ENCODE data around the gene NT5C3A. TPM values are rescaled to one million over a fixed set of nuclear protein-coding genes. Genes with fewer than 3 reads are reported as not detected.
A peak's percentile ranks its signal among the peaks of the same experiment; 100 is the strongest.

Gene NT5C3A
- total RNA-seq, 1 donor from 2014 or later = 30.9 TPM

DNA sequence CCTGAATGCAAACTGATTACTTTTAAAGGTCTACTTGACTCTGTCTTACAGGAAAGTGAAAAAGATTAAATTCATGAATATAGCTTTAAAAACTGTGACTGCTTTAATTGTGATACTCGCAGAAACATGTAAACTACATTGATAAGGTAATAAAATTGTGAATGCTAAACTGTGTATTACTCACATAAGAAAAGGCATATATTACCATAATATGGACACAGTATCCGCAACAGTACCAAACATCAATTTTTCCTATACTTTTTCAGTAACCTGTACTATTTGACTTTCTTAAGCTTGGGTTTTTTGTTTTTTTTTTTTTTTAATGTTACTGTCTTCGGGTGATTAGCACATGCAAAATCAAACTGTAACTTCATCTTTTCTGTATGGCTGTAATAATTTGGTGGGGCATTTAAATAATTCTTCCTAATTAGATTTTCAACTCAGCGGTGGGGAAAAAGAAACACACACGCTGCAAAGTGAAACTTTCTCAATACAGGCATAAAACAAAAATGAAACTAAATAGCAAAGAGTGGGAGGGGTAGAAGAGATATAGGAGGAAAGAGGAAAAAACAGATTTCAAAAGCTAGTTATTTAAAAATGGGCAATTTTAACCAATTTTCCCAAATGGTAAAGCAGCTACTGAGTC is 23.2 kb downstream of the NT5C3A start:
- H3K4me1 Mint-ChIP-seq (ENCODE audit: unreplicated experiment) = peaks cover 31% of the 10 kb centered on the region
- no peaks in the 10 kb centered on the region for H3K9me3 Mint-ChIP-seq
- no peak for DNase-seq (ENCODE audit: extremely low spot score, unreplicated experiment)
- TF ChIP-seq, protein P1, sequence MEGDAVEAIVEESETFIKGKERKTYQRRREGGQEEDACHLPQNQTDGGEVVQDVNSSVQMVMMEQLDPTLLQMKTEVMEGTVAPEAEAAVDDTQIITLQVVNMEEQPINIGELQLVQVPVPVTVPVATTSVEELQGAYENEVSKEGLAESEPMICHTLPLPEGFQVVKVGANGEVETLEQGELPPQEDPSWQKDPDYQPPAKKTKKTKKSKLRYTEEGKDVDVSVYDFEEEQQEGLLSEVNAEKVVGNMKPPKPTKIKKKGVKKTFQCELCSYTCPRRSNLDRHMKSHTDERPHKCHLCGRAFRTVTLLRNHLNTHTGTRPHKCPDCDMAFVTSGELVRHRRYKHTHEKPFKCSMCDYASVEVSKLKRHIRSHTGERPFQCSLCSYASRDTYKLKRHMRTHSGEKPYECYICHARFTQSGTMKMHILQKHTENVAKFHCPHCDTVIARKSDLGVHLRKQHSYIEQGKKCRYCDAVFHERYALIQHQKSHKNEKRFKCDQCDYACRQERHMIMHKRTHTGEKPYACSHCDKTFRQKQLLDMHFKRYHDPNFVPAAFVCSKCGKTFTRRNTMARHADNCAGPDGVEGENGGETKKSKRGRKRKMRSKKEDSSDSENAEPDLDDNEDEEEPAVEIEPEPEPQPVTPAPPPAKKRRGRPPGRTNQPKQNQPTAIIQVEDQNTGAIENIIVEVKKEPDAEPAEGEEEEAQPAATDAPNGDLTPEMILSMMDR (conservative IDR thresholded peaks at IDR 0.05) = no peak
- H3K27ac Mint-ChIP-seq = peak overlapping the region; percentile 52
- H3K27me3 Mint-ChIP-seq = no peaks in the 10 kb centered on the region
- H3K4me3 Mint-ChIP-seq = peak overlapping the region; percentile 73
- peaks cover 4% of the 10 kb centered on the region for H3K36me3 Mint-ChIP-seq

DNA sequence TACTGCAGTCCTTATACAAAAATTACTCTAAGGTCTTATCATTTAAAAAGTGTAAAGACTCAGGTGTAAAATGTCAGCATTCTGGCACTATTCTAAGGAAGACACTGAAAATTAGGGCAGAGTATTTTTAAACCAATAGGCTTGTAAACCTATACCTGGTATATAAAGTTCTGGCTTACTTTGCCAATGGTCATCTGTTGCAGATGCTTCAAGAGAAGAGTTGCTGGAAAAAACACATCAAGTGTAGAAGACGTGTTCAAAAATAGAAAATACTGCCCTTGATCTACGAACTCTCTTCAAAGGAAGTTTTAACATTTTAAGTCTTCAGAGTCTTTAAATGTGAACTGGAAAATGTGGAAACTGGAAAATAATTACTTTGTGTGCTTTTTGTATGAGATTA is 23.9 kb downstream of the NT5C3A start:
- Mint-ChIP-seq H3K4me1 (ENCODE audit: unreplicated experiment) (peaks cover 27% of the 10 kb centered on the region), H3K27me3 (no peaks in the 10 kb centered on the region), H3K9me3 (no peaks in the 10 kb centered on the region), H3K4me3 (no peak overlapping the region), H3K36me3 (peaks cover 4% of the 10 kb centered on the region), H3K27ac (no peak overlapping the region)
- no peak for DNase-seq (ENCODE audit: extremely low spot score, unreplicated experiment)
- TF ChIP-seq, protein P1 (conservative IDR thresholded peaks at IDR 0.05) = no peak

DNA sequence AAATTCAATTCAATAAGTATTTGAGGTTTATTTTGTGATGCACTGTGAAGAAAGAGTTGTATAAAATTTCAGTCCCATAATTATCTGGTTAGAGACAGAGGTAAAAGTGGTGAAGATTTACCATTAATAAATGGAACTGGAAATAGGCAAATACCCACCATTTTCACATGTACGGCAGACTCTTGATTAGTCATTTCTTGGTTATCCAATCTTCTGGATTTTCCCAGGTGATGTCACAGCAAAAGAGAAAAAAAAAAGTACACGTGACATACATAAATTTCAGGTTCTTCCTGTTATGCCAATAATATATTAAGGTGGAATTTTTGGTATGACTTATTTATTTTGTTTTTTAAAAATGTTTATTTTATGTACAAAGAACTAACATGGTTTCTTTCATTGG is 26.8 kb downstream of the NT5C3A start:
- DNase-seq (ENCODE audit: extremely low spot score, unreplicated experiment) = no peak
- Mint-ChIP-seq H3K36me3 (peaks cover 10% of the 10 kb centered on the region), H3K4me1 (ENCODE audit: unreplicated experiment) (peaks cover 17% of the 10 kb centered on the region), H3K27ac (no peak overlapping the region), H3K9me3 (no peaks in the 10 kb centered on the region), H3K27me3 (no peaks in the 10 kb centered on the region), H3K4me3 (no peak overlapping the region)
- TF ChIP-seq, protein P1 (conservative IDR thresholded peaks at IDR 0.05) = no peak

DNA sequence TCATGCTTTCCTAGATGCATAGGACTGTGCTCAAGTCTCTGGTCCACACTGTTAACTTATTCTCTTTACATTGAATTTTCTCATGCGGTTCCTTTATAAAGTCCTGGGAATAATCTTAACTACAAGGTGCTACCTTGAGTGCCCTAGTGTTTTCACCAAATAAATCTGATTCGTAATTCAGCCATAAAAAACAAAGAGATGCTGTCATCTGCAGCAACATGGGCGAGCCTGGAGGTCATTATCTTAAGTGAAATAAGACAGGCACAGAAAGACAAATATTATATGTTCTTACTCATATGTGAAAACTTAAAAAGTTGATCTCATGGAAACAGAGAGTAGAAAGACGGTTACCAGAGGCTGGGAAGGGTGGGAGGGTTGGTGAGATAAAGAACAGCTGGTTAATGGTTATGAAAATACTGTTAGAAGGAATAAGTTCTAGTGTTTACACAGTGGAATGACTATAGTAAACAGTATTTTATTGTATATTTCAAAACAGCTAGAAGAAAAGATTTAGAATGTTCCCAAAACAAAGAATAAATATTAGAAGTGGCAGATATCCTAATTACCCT is 38.3 kb downstream of the NT5C3A start:
- Mint-ChIP-seq H3K9me3 (no peaks in the 10 kb centered on the region), H3K36me3 (peaks cover 16% of the 10 kb centered on the region), H3K4me1 (ENCODE audit: unreplicated experiment) (no peaks in the 10 kb centered on the region), H3K27me3 (no peaks in the 10 kb centered on the region), H3K4me3 (no peak overlapping the region), H3K27ac (no peak overlapping the region)
- TF ChIP-seq, protein P1 (conservative IDR thresholded peaks at IDR 0.05) = no peak
- DNase-seq (ENCODE audit: extremely low spot score, unreplicated experiment) = no peak

DNA sequence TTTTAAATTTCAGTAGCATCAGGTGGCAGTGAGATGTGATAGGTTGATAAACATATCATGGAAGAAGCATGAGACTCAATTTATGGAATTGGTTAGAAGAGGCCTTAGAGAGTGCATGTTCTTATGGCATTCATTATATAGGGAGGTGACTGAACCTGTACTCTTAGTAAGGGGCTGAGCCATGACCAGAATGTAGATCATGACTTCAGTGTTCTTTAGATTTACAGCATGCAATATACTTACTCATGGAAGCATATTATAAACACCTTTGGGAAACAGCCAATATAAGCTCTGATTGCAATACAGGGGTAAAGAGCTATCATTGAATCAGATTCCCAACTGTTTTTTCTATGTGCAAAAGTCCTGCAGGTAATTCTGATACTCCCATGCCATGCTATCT is 50.2 kb downstream of the NT5C3A start:
- H3K27me3 Mint-ChIP-seq = no peaks in the 10 kb centered on the region
- H3K4me3 Mint-ChIP-seq = no peak overlapping the region
- no peak for DNase-seq (ENCODE audit: extremely low spot score, unreplicated experiment)
- peaks cover 29% of the 10 kb centered on the region for H3K36me3 Mint-ChIP-seq
- H3K9me3 Mint-ChIP-seq = no peaks in the 10 kb centered on the region
- TF ChIP-seq, protein P1 (conservative IDR thresholded peaks at IDR 0.05) = no peak
- no peaks in the 10 kb centered on the region for H3K4me1 Mint-ChIP-seq (ENCODE audit: unreplicated experiment)
- no peak overlapping the region for H3K27ac Mint-ChIP-seq
